Measurements from ENCODE around the gene ZNF276. TPM values are rescaled to one million over a fixed set of nuclear protein-coding genes. Genes with fewer than 3 reads are reported as not detected.
A peak's percentile ranks its signal among the peaks of the same experiment; 100 is the strongest.

ZNF276 gene
- total and polyA plus RNA-seq, 4 donors, result 3.3 to 47.7 (median 27.0) TPM

DNA sequence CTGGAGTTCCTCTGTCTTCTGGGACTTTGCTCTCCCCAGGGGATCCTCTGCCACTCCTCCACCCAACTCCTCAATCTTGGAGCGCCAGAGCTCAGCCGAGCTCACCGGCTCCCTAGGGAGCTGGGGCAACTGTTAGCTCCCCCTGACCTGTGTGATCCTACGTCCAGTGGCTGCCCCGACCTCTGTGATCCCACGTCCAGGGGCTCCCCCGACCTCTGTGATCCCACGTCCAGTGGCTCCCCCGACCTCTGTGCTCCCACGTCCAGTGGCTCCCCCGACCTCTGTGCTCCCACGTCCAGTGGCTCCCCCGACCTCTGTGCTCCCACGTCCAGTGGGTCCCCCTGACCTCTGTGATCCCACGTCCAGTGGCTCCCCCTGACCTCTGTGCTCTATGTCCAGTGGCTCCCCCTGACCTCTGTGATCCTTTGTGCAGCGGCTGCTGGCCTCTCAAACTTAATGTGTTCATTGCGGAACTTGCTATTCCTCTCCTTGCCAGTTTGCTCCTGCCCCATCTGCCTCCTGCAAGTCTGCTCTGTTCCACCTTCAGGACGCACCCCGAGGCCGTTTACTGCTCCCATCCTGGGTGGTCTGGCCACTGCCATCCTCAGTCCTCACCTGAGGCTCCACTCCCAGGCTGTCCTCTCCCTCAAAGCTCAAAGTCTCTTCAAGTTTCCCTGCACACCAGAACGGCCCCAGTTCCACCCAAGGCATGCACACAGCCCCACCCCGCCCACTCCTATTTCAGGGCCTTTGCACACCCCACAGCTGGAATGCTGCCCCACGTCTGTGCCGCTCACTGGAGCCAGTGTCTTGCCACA, 3.4 kb upstream of the ZNF276 start:
- intact Hi-C loops (cut with DNase I), result no loop called here
- Histone ChIP-seq H3K27me3 (ENCODE audit: control insufficient read depth in 1 of 2, insufficient read depth in 2 of 2, low read length in 1 of 2) (peaks cover 0 to 2% of the 10 kb centered on the region in 2 donors), H3K4me3 (ENCODE audit: low read length in 2 of 2) (no peak overlapping the region), H3K9me3 (ENCODE audit: control insufficient read depth, low read length) (no peaks in the 10 kb centered on the region), H3K27ac (ENCODE audit: low read depth in 1 of 2, low read length in 2 of 2) (no peak overlapping the region), H3K36me3 (ENCODE audit: control insufficient read depth in 1 of 2, insufficient read depth in 2 of 2, low read length in 1 of 2) (no peaks in the 10 kb centered on the region), H3K4me1 (ENCODE audit: control insufficient read depth in 1 of 2, insufficient read depth in 2 of 2, low read length in 2 of 2) (no peaks in the 10 kb centered on the region)
- ATAC-seq (ENCODE audit: low FRiP score) (no peak), DNase-seq (no peak)
- 84 to 85% methylated on average over 24 of the region's 24 CpGs for WGBS, 2 donors

DNA sequence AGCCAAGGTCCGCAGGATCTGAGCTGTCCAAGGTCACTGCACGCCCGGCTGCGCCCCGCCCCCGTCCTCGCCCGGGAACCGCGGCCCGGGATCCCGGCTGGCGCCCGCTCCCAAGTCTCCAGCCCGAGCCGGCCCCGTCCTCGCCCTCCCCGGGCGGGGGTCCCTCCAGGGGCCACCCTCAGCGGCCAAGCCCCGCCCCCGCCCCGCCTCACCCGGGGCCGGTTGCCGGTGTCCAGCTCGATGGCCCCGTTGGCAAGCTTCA, 855 bp upstream of the ZNF276 start:
- H3K27me3 ChIP-seq (ENCODE audit: control insufficient read depth in 1 of 2, insufficient read depth in 2 of 2, low read length in 1 of 2), result peaks cover 0 to 2% of the 10 kb centered on the region in 2 donors
- WGBS, 2 donors, result 0 to 1% methylated on average over 15 to 29 of the region's 29 CpGs
- H3K27ac ChIP-seq (ENCODE audit: low read depth in 1 of 2, low read length in 2 of 2), result peak overlapping the region in 1 of 2 donors; percentile 55
- intact Hi-C loops (cut with DNase I), result loop anchor here in 1 of 2 donors (2.0 kb wide), 1 partner anchor 20 kb away; the partner anchor contains the start of gene SPATA2L
- no peaks in the 10 kb centered on the region for H3K4me1 ChIP-seq (ENCODE audit: control insufficient read depth in 1 of 2, insufficient read depth in 2 of 2, low read length in 2 of 2)
- peak overlapping the region; percentile 70 to 71 for H3K4me3 ChIP-seq (ENCODE audit: low read length in 2 of 2)
- no peaks in the 10 kb centered on the region for H3K9me3 ChIP-seq (ENCODE audit: control insufficient read depth, low read length)
- ATAC-seq (ENCODE audit: low FRiP score) (peak; percentile 43), DNase-seq (no peak)
- peaks cover 0 to 4% of the 10 kb centered on the region in 2 donors for H3K36me3 ChIP-seq (ENCODE audit: control insufficient read depth in 1 of 2, insufficient read depth in 2 of 2, low read length in 1 of 2)

DNA sequence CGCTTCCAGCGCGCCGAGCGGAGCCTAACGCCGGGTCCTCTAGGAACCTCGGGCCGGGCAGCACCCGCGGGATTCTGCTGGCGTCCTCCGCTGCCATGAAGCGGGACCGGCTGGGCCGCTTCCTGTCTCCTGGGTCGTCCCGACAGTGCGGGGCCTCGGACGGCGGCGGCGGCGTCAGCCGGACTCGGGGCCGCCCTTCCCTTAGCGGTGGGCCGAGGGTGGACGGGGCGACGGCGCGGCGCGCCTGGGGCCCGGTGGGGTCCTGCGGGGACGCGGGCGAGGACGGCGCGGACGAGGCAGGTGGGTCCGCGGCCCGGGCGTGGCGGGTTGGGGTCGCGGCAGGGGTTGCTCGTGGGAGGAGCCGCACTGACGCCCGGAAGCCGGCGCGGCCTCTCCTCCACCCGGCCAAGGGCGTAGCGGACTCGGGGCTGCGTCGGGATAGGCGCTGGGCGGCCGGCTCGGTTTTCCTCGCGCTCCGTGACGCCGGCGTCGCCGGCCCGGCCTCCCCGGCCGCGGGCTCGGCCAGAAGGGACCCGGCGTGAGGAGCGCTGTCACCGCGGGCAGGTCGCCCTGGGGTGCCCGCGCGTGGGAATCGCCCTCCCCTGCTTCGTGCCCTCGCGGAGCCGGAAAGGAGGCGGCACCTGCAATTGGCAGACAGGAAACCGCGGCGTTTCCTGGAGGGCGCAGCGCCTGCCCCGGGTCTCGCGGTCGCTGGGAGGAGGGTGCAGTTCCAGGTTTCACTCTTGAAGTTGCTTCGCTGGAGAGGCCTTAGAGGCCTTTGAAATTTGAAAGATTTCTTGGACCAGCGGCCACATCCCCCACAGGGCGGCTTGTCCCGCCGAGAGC, 432 bp downstream of the ZNF276 start:
- intact Hi-C loops (cut with DNase I), result loop anchor here in 1 of 2 donors (2.0 kb wide), 1 partner anchor 21 kb away; the partner anchor contains the start of gene SPATA2L
- Histone ChIP-seq H3K4me1 (ENCODE audit: control insufficient read depth in 1 of 2, insufficient read depth in 2 of 2, low read length in 2 of 2) (no peaks in the 10 kb centered on the region), H3K4me3 (ENCODE audit: low read length in 2 of 2) (peak overlapping the region; percentile 70 to 83), H3K27me3 (ENCODE audit: control insufficient read depth in 1 of 2, insufficient read depth in 2 of 2, low read length in 1 of 2) (peaks cover 0 to 2% of the 10 kb centered on the region in 2 donors), H3K36me3 (ENCODE audit: control insufficient read depth in 1 of 2, insufficient read depth in 2 of 2, low read length in 1 of 2) (peaks cover 0 to 4% of the 10 kb centered on the region in 2 donors), H3K9me3 (ENCODE audit: control insufficient read depth, low read length) (no peaks in the 10 kb centered on the region), H3K27ac (ENCODE audit: low read depth in 1 of 2, low read length in 2 of 2) (peak overlapping the region; percentile 38 to 45)
- 0 to 2% methylated on average over 64 to 112 of the region's 112 CpGs for WGBS, 2 donors
- DNase-seq (peak; percentile 89 to 90), ATAC-seq (ENCODE audit: low FRiP score) (peak; percentile 37)

DNA sequence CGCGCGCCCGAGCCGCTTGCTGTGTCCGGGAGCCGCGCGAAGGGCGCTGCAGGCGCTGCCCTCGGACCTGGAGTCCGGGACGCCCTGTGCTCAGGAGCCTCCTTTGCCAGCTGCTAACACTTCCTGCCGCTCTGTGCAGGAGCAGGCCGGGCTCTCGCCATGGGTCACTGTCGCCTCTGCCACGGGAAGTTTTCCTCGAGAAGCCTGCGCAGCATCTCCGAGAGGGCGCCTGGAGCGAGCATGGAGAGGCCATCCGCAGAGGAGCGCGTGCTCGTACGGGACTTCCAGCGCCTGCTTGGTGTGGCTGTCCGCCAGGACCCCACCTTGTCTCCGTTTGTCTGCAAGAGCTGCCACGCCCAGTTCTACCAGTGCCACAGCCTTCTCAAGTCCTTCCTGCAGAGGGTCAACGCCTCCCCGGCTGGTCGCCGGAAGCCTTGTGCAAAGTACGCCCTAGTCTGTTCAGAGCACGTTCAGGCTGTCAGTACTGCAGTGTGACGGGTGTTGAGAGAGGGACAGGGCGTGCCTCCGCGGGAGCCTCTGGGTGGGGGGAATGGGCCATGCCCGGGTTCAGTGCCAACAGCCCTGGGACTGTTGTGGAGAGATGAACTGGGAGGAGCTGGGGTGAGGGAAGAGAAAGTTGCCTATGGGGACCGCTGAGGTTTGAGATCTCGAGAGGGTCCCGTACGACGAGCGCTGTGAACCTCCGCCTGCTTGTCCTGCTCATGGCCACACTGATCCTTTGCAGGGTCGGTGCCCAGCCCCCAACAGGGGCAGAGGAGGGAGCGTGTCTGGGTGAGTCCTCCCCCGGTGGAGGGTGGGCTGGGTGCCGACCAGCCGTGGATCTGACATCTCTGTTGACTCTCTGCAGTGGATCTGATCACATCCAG, 1.3 kb downstream of the ZNF276 start:
- ATAC-seq (ENCODE audit: low FRiP score) (peak; percentile 37), DNase-seq (peak in 1 of 2 donors; percentile 76)
- Histone ChIP-seq H3K4me1 (ENCODE audit: control insufficient read depth in 1 of 2, insufficient read depth in 2 of 2, low read length in 2 of 2) (no peaks in the 10 kb centered on the region), H3K27me3 (ENCODE audit: control insufficient read depth in 1 of 2, insufficient read depth in 2 of 2, low read length in 1 of 2) (peaks cover 0 to 2% of the 10 kb centered on the region in 2 donors), H3K27ac (ENCODE audit: low read depth in 1 of 2, low read length in 2 of 2) (peak overlapping the region in 1 of 2 donors; percentile 7), H3K9me3 (ENCODE audit: control insufficient read depth, low read length) (no peaks in the 10 kb centered on the region), H3K36me3 (ENCODE audit: control insufficient read depth in 1 of 2, insufficient read depth in 2 of 2, low read length in 1 of 2) (peaks cover 0 to 4% of the 10 kb centered on the region in 2 donors), H3K4me3 (ENCODE audit: low read length in 2 of 2) (peak overlapping the region; percentile 70 to 83)
- WGBS, 2 donors, result 29% methylated on average over 51 to 56 of the region's 56 CpGs
- intact Hi-C loops (cut with DNase I), result no loop called here

DNA sequence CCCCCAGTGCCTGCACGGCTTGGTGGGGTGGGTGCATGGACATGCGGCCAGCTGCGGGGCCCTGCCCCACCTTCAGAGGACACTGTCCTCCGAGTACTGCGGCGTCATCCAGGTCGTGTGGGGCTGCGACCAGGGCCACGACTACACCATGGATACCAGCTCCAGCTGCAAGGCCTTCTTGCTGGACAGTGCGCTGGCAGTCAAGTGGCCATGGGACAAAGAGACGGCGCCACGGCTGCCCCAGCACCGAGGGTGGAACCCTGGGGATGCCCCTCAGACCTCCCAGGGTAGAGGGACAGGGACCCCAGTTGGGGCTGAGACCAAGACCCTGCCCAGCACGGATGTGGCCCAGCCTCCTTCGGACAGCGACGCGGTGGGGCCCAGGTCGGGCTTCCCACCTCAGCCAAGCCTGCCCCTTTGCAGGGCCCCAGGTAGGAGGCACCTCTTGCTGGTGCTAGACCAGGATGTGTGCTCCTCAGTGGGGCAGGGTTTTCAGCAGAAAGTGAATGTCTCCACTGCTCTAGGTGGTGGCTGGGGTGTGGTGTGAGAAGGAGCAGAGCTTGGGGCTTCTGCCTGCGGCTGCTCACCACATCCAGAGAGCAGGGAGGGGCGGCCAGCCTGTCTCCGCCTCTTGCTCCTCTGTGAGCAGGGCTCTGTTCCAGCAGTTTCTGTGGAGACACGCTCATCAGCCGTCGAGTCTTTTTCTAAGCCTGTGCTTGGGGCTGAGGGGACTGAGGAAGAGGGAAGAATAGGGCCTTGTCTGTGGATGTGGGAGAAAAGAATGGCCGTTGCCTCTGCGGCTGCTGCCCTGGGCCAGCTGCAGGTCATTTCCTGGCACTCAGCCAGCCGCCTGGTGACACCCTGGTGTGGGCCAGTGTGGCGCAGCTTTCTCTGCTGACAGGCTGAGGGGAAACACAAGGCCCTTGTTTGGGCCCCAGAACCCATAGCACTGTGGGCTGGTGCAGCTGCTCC, 2.2 kb downstream of the ZNF276 start:
- ATAC-seq (ENCODE audit: low FRiP score) (no peak), DNase-seq (no peak)
- Histone ChIP-seq H3K27ac (ENCODE audit: low read depth in 1 of 2, low read length in 2 of 2) (no peak overlapping the region), H3K27me3 (ENCODE audit: control insufficient read depth in 1 of 2, insufficient read depth in 2 of 2, low read length in 1 of 2) (peaks cover 0 to 2% of the 10 kb centered on the region in 2 donors), H3K36me3 (ENCODE audit: control insufficient read depth in 1 of 2, insufficient read depth in 2 of 2, low read length in 1 of 2) (peaks cover 0 to 6% of the 10 kb centered on the region in 2 donors), H3K4me1 (ENCODE audit: control insufficient read depth in 1 of 2, insufficient read depth in 2 of 2, low read length in 2 of 2) (no peaks in the 10 kb centered on the region), H3K9me3 (ENCODE audit: control insufficient read depth, low read length) (no peaks in the 10 kb centered on the region), H3K4me3 (ENCODE audit: low read length in 2 of 2) (no peak overlapping the region)
- intact Hi-C loops (cut with DNase I), result no loop called here
- 76 to 78% methylated on average over 30 of the region's 30 CpGs for WGBS, 2 donors

DNA sequence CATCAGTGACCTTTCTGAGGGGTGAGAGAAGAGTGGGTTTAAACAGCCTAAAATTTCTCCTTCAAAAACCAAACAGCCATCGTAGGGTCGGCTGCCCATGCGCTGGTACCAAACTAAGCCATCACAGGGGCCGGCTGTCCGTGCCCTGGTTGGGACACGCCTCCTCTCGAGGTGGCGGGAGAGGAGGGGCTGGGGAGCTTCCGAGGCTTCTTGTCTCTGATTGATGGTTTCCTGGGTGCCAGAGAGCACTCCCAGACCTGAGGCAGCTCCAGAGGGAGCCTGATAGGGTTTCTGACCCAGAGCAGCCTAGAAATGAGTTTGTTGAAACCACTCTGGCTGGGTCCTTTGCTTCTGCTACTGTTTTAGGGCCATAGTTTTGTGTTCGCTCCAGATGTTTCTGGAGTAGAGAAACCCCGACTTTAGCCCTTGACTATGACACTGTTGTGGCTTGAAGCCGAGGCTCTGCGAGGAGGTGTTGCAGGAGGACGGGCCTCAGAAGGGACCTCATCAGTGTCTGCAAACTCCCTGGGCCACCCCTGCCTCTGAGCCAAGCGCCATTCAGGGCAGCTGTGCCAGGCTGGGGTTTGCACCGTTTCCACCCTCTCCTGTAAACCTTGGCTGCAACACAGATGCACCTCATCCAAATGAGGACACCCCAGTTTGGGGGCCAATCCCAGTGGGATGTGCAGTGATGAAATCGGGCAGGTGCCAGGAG, 6.2 kb downstream of the ZNF276 start:
- 69 to 75% methylated on average over 17 of the region's 17 CpGs for WGBS, 2 donors
- intact Hi-C loops (cut with DNase I), result no loop called here
- no peak for DNase-seq
- no peaks in the 10 kb centered on the region for H3K27me3 ChIP-seq (ENCODE audit: control insufficient read depth in 1 of 2, insufficient read depth in 2 of 2, low read length in 1 of 2)
- no peaks in the 10 kb centered on the region for H3K9me3 ChIP-seq (ENCODE audit: control insufficient read depth, low read length)
- no peak overlapping the region for H3K27ac ChIP-seq (ENCODE audit: low read depth in 1 of 2, low read length in 2 of 2)
- ATAC-seq (ENCODE audit: low FRiP score), result no peak
- no peak overlapping the region for H3K4me3 ChIP-seq (ENCODE audit: low read length in 2 of 2)
- H3K4me1 ChIP-seq (ENCODE audit: control insufficient read depth in 1 of 2, insufficient read depth in 2 of 2, low read length in 2 of 2), result no peaks in the 10 kb centered on the region
- peaks cover 0 to 16% of the 10 kb centered on the region in 2 donors for H3K36me3 ChIP-seq (ENCODE audit: control insufficient read depth in 1 of 2, insufficient read depth in 2 of 2, low read length in 1 of 2)

DNA sequence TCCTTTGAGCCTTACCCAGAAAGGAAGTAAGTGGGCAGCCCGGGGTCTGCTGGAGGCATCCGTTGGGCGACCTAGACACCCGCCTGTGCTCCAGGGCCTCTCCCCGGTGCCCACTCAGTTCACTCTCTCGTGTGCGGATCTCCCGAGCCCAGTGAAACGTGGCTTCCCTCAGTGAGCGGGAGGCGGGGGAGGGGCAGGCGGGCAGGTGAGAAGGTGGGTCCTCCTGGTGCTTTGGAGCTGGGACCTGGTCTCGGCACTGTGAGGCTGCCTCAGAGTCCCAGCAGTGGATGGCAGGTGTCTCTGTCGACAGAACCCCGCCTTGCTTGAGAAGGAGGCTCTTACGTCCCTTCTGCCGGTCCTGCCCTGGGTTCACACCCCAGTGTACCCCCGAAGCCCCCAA, 8.0 kb downstream of the ZNF276 start:
- intact Hi-C loops (cut with DNase I), result no loop called here
- no peaks in the 10 kb centered on the region for H3K4me1 ChIP-seq (ENCODE audit: control insufficient read depth in 1 of 2, insufficient read depth in 2 of 2, low read length in 2 of 2)
- no peak overlapping the region for H3K27ac ChIP-seq (ENCODE audit: low read depth in 1 of 2, low read length in 2 of 2)
- H3K9me3 ChIP-seq (ENCODE audit: control insufficient read depth, low read length), result no peaks in the 10 kb centered on the region
- H3K36me3 ChIP-seq (ENCODE audit: control insufficient read depth in 1 of 2, insufficient read depth in 2 of 2, low read length in 1 of 2), result peaks cover 0 to 19% of the 10 kb centered on the region in 2 donors
- H3K4me3 ChIP-seq (ENCODE audit: low read length in 2 of 2), result no peak overlapping the region
- ATAC-seq (ENCODE audit: low FRiP score), result no peak
- no peaks in the 10 kb centered on the region for H3K27me3 ChIP-seq (ENCODE audit: control insufficient read depth in 1 of 2, insufficient read depth in 2 of 2, low read length in 1 of 2)
- no peak for DNase-seq
- 89 to 90% methylated on average over 18 of the region's 18 CpGs for WGBS, 2 donors
